NCI-H1436 treated with DMSO at 0.1 percent for 48 hours (cell line): ENCODE measurements around the gene SMARCB1.
A peak's percentile ranks its signal among the peaks of the same experiment; 100 is the strongest.
"Not testable (repeated sequence)": the region's sequence is repeated elsewhere in the genome, so short reads cannot be mapped to it uniquely, and the experiment has no call there.

ENCODE experiments used
- DNase-seq: peaks from one replicate; lab custom pipeline; 2025; lab: John Stamatoyannopoulos, UW

SMARCB1 gene

GRCh38 chr22:23846081-23846469, 59.3 kb downstream of the SMARCB1 start:
- DNase-seq: no peak

- no peak for DNase-seq
Measured at GRCh38 chr22:23847310-23847920, 60.6 kb downstream of the SMARCB1 start.

GRCh38 chr22:23847991-23848864, 61.5 kb downstream of the SMARCB1 start:
- no peak for DNase-seq

- peak; percentile 13 for DNase-seq
Measured at GRCh38 chr22:23849009-23850006, 62.5 kb downstream of the SMARCB1 start.

GRCh38 chr22:23850136-23850611, 63.4 kb downstream of the SMARCB1 start:
- no peak for DNase-seq

GRCh38 chr22:23856721-23857605, 70.2 kb downstream of the SMARCB1 start:
- DNase-seq: no peak

- peak; percentile 89 for DNase-seq
Measured at GRCh38 chr22:23857606-23858483, 71.1 kb downstream of the SMARCB1 start, which contains the start of gene SLC2A11. Gene SLC2A11 (plus strand): TSS chr22:23857875. CDS start chr22:23858000, 125 bp downstream.

GRCh38 chr22:23858484-23858815, 71.7 kb downstream of the SMARCB1 start:
- no peak for DNase-seq

GRCh38 chr22:23859201-23859600, 72.4 kb downstream of the SMARCB1 start:
- DNase-seq: no peak

- DNase-seq: not testable (repeated sequence)
Measured at GRCh38 chr22:23860187-23860586, 73.4 kb downstream of the SMARCB1 start.

- no peak for DNase-seq
Measured at GRCh38 chr22:23862103-23862502, 75.3 kb downstream of the SMARCB1 start.

GRCh38 chr22:23864499-23865154, 77.9 kb downstream of the SMARCB1 start:
- not testable (repeated sequence) for DNase-seq

- no peak for DNase-seq
Measured at GRCh38 chr22:23868580-23868979, 81.8 kb downstream of the SMARCB1 start.

GRCh38 chr22:23874871-23875270, 88.1 kb downstream of the SMARCB1 start:
- DNase-seq: peak; percentile 9

- no peak for DNase-seq
Measured at GRCh38 chr22:23875801-23876200, 89.0 kb downstream of the SMARCB1 start.

GRCh38 chr22:23877566-23877965, 90.8 kb downstream of the SMARCB1 start:
- DNase-seq: no peak

GRCh38 chr22:23878219-23878618, 91.5 kb downstream of the SMARCB1 start:
- no peak for DNase-seq

GRCh38 chr22:23882370-23882769, 95.6 kb downstream of the SMARCB1 start:
- no peak for DNase-seq

GRCh38 chr22:23883658-23884057, 96.9 kb downstream of the SMARCB1 start:
- no peak for DNase-seq
